ENCODE results near the gene DCAF12.

- TF ChIP-seq EP300 (IDR thresholded peaks at IDR 0.05; ENCODE audit: borderline replicate concordance) (no peak), TAF1 (IDR thresholded peaks at IDR 0.05; ENCODE audit: low read depth) (no peak), ZBTB7A (IDR thresholded peaks at IDR 0.05; ENCODE audit: low read depth) (no peak), NFIC (IDR thresholded peaks at IDR 0.05) (no peak), MAX (IDR thresholded peaks at IDR 0.05) (no peak), RAD21 (IDR thresholded peaks at IDR 0.05; ENCODE audit: low read depth) (no peak), YY1 (IDR thresholded peaks at IDR 0.05; ENCODE audit: low read depth) (no peak), TCF12 (IDR thresholded peaks at IDR 0.05; ENCODE audit: low read depth) (no peak), CREB1 (IDR thresholded peaks at IDR 0.05; ENCODE audit: low read depth) (no peak), CEBPB (IDR thresholded peaks at IDR 0.05) (no peak)
- TF ChIP-seq, protein P1, sequence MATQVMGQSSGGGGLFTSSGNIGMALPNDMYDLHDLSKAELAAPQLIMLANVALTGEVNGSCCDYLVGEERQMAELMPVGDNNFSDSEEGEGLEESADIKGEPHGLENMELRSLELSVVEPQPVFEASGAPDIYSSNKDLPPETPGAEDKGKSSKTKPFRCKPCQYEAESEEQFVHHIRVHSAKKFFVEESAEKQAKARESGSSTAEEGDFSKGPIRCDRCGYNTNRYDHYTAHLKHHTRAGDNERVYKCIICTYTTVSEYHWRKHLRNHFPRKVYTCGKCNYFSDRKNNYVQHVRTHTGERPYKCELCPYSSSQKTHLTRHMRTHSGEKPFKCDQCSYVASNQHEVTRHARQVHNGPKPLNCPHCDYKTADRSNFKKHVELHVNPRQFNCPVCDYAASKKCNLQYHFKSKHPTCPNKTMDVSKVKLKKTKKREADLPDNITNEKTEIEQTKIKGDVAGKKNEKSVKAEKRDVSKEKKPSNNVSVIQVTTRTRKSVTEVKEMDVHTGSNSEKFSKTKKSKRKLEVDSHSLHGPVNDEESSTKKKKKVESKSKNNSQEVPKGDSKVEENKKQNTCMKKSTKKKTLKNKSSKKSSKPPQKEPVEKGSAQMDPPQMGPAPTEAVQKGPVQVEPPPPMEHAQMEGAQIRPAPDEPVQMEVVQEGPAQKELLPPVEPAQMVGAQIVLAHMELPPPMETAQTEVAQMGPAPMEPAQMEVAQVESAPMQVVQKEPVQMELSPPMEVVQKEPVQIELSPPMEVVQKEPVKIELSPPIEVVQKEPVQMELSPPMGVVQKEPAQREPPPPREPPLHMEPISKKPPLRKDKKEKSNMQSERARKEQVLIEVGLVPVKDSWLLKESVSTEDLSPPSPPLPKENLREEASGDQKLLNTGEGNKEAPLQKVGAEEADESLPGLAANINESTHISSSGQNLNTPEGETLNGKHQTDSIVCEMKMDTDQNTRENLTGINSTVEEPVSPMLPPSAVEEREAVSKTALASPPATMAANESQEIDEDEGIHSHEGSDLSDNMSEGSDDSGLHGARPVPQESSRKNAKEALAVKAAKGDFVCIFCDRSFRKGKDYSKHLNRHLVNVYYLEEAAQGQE (IDR thresholded peaks at IDR 0.05; ENCODE audit: low read depth): no peak
Measured at GRCh38 chr9:34102796-34103195, 23.7 kb downstream of the DCAF12 start.
